NT2/D1 (cell line): ENCODE results near the gene SLC48A1.

ENCODE experiments used
- DNase-seq: peaks from one replicate; pipeline ENCODE4 v3.0.0-alpha.2; 2011; ENCODE audit warnings: low read depth, low spot score
- H3K27me3 ChIP-seq: 2 replicates; pipeline ENCODE4 v1.6.0; 2011; ENCODE audit warnings: mild to moderate bottlenecking; ENCODE audit not compliant: insufficient read length, insufficient read depth
- H3K36me3 ChIP-seq: 2 replicates; pipeline ENCODE4 v1.6.1; 2011; ENCODE audit warnings: mild to moderate bottlenecking, low read length, mixed read lengths; ENCODE audit not compliant: insufficient read depth, insufficient read length
- H3K4me1 ChIP-seq: 2 replicates; pipeline ENCODE4 v1.5.1; 2011; ENCODE audit not compliant: insufficient read depth, insufficient read length
- H3K4me3 ChIP-seq: 2 replicates; pipeline ENCODE4 v1.5.1; 2011; ENCODE audit warnings: low read depth; ENCODE audit not compliant: insufficient read length
- H3K9ac ChIP-seq: 2 replicates; pipeline ENCODE4 v1.6.0; 2011; ENCODE audit warnings: low read depth; ENCODE audit not compliant: insufficient read length
- H3K9me3 ChIP-seq: 2 replicates; pipeline ENCODE4 v1.5.1; 2011; ENCODE audit warnings: mild to moderate bottlenecking, low read length; ENCODE audit not compliant: insufficient read depth
- SUZ12 ChIP-seq: IDR thresholded peaks from 2 replicates; pipeline ENCODE4 v1.6.1; 2011; ENCODE audit not compliant: insufficient read length, insufficient read depth; ENCODE audit errors: extremely low read depth
- YY1 ChIP-seq: IDR thresholded peaks from 2 replicates; pipeline ENCODE4 v1.6.1; 2011; ENCODE audit not compliant: insufficient read length, insufficient read depth
- ZNF274 ChIP-seq: IDR thresholded peaks from 2 replicates; pipeline ENCODE4 v1.6.1; 2011; ENCODE audit warnings: mild to moderate bottlenecking, low read depth, low read length

SLC48A1 gene

DNA sequence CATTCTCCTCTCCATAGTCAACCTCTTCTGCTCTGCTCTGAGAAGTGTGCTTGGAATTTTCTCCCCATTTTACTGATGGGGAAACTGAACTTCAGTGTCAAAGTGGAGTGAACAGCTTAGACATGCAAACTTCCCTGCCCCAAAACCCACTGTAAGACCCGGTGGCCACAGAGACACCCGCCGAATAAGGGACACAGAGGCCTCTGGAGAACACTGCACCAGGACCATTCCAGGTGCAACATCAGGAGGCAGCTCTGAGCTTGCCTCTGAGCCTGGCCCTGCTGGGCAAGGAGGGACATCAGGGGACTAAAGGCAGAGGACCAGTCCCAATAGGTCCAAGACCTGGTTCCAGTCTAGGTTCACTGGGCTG is 45.0 kb downstream of the SLC48A1 start:
- Histone ChIP-seq H3K4me3 (no peak overlapping the region), H3K4me1 (peaks cover 43% of the 10 kb centered on the region), H3K27me3 (no peaks in the 10 kb centered on the region), H3K9me3 (no peaks in the 10 kb centered on the region), H3K36me3 (peaks cover 41% of the 10 kb centered on the region), H3K9ac (peak overlapping the region; percentile 83)
- TF ChIP-seq YY1 (no peak), ZNF274 (no peak), SUZ12 (no peak)
- DNase-seq, result no peak

DNA sequence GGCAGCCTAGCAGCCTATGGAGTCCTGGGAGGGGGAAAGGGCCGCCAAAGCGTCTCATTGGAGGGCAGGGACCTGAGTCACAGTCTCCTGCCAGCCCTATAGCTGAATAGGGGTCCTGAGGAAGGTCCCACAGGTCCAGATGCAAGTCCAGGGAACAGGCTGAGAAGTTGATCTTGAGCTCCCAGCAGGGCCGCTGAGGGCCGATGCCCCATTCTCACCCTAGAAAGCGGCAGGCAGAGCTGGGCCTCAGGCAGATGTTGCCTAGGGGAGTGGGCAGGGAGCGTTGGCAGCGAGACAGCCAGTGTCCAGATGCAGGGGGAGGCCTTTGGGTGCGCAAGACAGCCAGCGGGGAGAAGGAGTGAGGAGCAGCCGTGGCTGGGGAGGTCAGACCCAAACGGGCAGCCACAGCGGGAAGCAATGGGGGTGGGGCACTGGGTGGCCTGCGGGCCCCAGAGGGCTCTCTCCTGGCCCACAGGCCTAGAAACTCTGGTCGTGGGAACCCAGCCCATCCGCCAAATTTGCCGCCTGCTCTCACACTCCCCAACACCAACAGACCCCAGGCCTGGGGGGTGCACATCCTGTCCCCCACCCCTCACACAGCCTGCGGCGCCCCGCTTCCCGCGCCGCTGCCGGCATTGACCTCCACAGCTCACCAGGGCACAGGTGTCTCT is 45.6 kb downstream of the SLC48A1 start:
- Histone ChIP-seq H3K36me3 (peaks cover 41% of the 10 kb centered on the region), H3K4me3 (peak overlapping the region; percentile 69), H3K9me3 (no peaks in the 10 kb centered on the region), H3K27me3 (peaks cover 1% of the 10 kb centered on the region), H3K9ac (peak overlapping the region; percentile 83), H3K4me1 (peaks cover 43% of the 10 kb centered on the region)
- DNase-seq, result no peak
- no peak for TF ChIP-seq SUZ12
- TF ChIP-seq ZNF274, result no peak
- no peak for TF ChIP-seq YY1

DNA sequence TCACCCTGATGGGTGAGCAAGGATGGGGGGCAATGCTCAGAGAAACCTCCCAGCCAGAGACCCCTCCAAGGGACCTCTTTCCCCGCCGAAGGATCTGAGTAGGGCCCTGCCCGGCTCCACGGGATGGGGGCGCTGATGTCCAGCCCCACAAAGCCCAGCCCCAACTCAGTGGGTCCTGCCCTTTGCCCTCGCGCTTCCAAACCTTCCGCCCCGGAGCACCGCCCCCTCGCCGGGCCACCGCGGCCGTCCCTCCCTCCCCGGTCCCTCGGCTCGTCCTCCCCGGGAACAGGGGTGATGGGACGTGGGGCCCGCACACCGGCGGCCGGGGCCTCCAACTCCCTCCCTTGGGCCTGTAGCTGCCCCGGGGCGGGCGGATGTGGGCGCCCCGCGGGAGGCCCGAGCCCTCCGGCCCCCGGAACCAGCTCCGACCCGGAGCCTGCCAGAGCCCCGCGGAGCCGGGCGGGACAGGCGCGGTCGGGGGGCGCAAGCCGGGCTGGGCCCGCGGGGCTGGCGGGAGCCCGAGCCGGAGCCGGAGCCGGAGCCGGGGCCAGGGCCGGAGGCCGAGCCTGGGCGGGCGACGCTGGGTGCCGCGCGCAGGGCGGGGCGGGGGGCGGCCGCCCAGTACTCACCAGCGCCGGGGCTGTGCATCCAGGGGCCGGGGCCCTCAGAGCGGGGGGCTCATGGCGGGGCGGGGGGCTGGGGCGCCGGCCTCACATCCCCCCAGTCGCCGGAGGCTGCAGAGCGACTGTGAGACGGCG is 46.3 kb downstream of the SLC48A1 start:
- H3K4me3 ChIP-seq, result peak overlapping the region; percentile 69
- H3K9me3 ChIP-seq, result no peaks in the 10 kb centered on the region
- peak overlapping the region; percentile 83 for H3K9ac ChIP-seq
- no peak for TF ChIP-seq YY1
- DNase-seq, result no peak
- H3K36me3 ChIP-seq, result peaks cover 35% of the 10 kb centered on the region
- H3K4me1 ChIP-seq, result peaks cover 37% of the 10 kb centered on the region
- peaks cover 2% of the 10 kb centered on the region for H3K27me3 ChIP-seq

DNA sequence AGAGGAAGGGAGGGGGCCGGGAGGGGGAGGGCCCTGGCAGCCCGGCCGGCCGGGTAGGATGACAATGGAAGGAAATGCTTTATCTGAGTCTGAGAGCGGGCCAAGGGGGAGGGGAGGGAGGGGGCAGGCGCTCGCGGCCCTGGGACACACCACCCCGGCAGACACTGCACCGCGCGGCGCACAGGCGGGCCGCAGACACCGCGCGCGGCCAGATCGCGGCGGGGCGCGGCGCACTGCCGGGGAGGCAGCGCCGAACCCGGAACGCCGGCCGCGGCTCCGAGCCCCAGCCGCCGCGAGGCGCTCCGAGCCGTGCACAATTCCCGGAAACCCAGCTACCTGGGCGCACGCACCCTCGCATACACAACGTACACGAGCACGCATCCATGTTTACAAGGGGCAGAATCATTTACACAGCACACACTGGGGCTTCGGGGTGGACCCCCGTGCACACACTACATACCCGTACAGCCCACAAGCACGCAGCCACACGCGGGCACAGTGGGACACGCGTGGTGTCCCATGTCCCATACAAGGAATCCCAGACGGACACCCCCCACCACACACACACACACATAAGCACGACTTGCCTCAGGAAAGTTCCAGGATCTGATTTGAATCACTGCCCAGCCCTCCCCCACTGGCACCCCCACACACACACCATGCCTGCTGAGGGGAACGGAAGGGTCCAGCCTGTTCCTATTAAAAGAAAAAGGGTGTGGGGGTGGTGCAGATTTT is 47.0 kb downstream of the SLC48A1 start, which contains the start of gene HDAC7:
HDAC7 (minus strand) TSS at position 8 of the 735 bp plus-strand sequence. CDS start 118 bp downstream, outside the sequence.
- peaks cover 2% of the 10 kb centered on the region for H3K27me3 ChIP-seq
- no peaks in the 10 kb centered on the region for H3K9me3 ChIP-seq
- TF ChIP-seq SUZ12, result no peak
- TF ChIP-seq YY1, result no peak
- TF ChIP-seq ZNF274, result no peak
- H3K4me3 ChIP-seq, result peak within 1 kb of the TSS; percentile 92
- peaks cover 28% of the 10 kb centered on the region for H3K36me3 ChIP-seq
- no peak for DNase-seq
- peaks cover 30% of the 10 kb centered on the region for H3K4me1 ChIP-seq
- H3K9ac ChIP-seq, result peak within 1 kb of the TSS; percentile 100

DNA sequence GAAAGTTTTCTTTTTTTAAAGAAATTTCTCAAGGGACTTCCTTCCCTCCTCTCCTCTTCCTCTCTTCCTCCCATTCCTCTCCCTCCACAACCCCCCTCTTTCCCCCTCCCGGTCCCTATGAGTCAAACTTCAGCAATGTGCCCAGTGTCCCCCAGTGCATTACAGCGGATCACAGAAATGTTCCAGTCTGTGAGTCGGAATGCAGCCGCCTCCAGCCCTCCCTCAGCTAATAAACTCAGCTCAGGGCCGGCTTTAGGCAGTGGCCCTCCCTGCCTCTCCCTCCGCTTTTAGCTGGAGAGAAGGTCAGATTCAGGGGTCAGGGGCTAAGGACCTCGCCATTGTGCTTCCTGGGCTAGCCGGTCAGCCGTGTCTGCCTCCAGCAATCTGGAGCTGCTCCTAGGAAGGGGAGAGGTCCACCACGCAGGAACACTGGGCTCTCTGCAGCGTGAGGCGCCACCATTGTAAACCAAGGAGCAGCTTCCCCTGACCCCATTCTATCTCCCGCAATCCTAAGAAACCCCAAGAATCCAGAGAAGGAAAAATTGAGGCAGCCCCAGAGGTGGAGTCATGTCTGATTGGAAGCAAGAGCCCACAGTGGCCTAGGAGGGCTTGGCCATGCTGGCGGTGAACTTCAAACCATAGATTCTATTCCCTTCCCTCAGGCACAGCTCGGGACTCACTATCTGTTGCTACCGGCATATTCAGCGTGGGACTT is 47.8 kb downstream of the SLC48A1 start:
- peaks cover 31% of the 10 kb centered on the region for H3K4me1 ChIP-seq
- H3K27me3 ChIP-seq, result peaks cover 2% of the 10 kb centered on the region
- TF ChIP-seq ZNF274 (no peak), YY1 (no peak), SUZ12 (no peak)
- peak overlapping the region; percentile 100 for H3K9ac ChIP-seq
- H3K36me3 ChIP-seq, result peaks cover 23% of the 10 kb centered on the region
- H3K9me3 ChIP-seq, result no peaks in the 10 kb centered on the region
- peak overlapping the region; percentile 92 for H3K4me3 ChIP-seq
- DNase-seq, result peak; percentile 90

DNA sequence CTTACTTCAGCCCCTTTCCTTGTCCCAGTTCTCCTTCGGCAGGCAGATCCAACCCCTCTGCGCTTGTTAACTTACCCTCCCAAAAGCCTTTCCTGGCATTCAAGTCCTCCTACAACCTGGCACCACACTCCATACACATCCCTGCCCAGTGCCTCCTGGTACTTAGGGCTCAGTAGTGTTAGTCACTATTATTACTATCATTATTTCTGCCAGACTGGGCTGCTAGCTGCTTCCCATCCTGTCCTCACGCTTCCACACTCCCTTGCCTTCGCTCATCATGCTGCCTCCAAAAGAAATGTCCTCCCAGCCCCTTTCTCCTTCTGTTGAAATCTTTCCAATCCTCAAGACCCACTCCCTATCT is 48.3 kb downstream of the SLC48A1 start:
- peaks cover 19% of the 10 kb centered on the region for H3K36me3 ChIP-seq
- H3K4me3 ChIP-seq, result no peak overlapping the region
- peaks cover 2% of the 10 kb centered on the region for H3K27me3 ChIP-seq
- peaks cover 28% of the 10 kb centered on the region for H3K4me1 ChIP-seq
- no peak for DNase-seq
- H3K9ac ChIP-seq, result peak overlapping the region; percentile 100
- TF ChIP-seq SUZ12 (no peak), ZNF274 (no peak), YY1 (no peak)
- H3K9me3 ChIP-seq, result no peaks in the 10 kb centered on the region
